HG03108 (cell line): ENCODE measurements around the gene LCN9.
"Not testable (repeated sequence)": the region's sequence is repeated elsewhere in the genome, so short reads cannot be mapped to it uniquely, and the experiment has no call there.

Experiments
- ATAC-seq: cut with Tn5 transposase; IDR thresholded peaks from one replicate; pipeline ENCODE4 v1.9.1; 2021; ENCODE audit warnings: moderate library complexity; ENCODE audit not compliant: unreplicated experiment

Gene LCN9

DNA sequence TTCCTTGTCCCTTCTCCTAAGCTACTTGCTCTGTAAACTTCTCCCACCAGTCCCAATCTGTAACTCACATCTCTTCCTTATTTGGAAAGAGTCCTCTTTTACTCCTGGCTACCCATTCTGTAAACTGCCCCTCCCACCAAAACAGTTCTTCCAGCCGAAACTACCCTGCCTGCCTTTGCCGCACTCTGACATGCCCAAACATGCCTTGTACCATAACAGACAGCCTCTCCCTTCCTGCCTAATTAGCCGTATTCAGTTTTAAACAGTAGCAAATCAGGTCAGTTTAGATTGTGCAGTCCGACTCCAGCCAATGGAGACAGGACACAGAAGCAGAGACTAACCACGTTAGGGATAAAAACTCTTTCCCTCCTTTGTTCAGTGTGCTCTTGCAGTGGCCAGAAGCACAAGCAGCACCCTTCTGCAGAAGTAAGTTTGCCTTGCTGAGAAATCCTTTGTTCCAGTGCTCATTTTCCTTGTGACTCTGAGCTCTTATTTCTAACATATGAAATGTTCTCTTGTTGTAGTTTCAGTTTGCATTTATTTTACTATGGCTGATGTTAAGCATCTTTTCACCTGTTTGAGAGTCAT lies 18.4 kb upstream of the LCN9 start:
- ATAC-seq, result no peak

DNA sequence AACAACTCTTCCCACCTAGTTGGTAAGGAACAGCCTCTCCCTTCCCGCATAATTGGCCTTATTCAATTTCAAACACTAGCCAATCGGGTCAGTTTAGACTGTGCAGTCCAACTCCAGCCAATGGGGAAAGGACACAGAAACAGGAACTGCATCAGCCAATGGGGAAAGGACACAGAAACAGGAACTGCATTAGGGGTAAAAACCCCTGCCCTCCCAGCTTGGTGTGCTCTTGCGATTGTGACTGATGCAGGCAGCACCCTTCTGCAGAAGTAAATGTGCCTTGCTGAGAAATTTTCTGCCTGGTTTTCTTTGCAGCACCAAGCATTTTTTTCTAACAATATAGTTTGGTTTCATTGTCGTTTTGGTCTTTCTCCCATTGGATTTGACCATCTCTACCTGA lies 15.2 kb upstream of the LCN9 start:
- ATAC-seq, result no peak

DNA sequence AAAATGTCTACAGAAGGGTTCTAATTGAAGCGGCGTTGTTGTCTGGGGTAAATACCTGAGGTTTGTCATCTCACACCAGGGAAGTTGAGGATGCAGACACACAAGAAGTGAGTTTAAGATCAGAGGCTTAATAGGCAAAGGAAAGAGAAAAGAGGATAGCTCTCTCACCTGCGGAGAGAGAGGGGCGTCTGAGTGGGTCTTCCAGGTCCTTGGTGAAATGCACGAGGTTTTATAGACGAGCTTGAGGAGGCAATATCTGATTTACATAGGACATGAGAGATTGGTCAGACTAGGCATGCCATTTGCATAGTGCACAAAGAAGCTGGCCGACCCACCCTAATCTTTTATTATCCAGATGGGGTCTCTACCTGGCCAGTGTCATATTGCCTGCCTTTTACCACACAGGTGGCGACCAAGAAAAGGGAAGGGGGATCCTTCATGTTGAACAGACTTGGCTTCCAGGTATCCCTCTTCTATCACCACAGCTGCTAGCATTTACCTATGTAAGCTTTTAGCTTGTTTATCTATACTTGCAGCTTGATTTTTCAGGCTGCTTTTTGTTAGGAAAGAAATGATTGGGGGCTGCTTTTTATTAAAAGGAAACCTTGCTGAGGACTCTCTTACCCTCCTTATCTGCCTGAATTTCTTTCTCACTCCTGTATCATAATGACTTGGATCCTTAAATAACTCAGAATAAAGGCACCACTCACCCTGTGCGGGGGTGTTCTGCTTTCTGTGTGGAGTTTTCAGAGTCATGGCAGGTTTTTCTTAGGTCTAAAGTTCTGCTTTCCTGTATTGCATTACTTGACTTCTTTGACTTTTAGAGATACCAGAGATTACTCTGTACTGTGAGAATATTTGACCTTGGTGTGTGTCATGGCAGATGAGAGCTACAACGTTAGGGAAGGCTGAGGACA lies 14.4 kb upstream of the LCN9 start:
- no peak for ATAC-seq

DNA sequence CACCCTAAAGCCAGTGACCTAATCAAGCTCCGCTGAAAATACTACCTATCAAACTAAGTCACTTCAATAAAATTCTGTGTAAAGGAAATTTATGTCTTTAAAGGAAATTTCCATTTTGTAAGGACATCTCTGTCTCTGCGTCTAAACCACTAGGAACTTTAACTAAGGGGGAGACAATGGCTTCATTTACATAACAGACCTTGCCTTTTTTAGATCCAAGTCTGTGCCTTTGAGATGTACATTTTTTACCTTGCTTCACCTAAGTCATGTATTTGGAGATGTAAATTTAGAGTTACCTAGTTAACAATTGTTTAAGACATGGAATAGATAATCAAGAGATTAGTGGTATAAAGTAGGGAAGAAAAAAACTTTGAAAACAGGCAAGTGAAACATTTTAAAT lies 13.6 kb upstream of the LCN9 start:
- no peak for ATAC-seq

DNA sequence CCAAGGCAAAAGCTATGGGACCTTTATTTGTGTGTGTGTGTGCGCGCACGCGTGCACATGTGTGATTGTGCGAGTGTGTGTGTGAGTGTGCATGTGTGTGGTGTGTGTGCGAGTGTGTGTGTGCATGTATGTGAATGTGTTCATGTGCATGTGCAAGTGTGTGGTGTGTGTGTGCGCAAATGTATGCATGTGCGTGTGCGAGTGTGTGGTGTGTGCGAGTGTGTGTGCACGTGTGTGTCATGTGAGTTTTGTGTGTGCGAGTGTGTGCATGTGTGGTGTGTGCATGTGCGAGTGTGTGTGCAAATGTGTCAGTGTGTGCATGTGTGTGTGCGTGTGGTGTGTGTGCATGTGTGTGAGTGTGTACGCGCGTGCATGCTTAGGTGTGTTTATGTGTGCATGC lies 12.7 kb upstream of the LCN9 start:
- ATAC-seq, result no peak

DNA sequence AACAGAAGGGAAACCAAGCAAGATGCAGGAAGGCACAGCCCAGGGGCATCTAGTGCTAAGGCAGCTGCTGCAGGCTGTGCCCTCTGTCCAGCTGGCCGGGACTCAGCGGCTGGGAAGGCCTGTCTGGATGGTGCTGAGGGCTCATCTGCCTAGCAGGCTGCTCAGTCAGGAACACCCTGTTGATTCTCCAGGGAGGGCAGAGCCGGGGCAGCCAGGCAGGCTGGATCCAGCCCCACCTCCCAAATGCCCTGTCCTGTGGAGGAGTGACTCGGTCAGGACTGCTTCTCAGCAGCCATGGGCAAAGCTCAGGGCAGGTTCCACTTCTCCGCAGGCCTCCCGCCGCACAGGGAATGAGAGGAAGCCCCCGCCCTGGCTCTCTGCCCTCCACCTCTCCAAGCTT lies 7.8 kb upstream of the LCN9 start:
- ATAC-seq, result no peak

DNA sequence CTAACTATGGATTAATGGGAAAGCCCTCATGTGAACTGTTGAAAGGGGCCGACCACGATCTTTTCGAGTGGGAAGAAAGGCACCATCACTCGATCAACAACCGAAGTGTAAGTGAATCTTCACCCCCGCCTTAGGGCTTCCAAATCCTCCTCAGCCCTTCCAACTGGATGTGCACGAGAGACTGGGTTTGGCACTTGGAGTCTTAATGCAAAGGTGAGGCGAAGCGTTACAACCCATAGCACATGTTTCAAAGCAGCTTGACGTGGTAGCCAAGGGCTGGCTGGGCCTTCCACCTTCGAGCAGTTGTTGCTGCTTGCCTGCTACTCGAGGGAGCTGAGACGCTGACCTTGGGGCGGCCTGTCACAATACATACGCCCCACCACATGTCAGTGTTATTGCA lies 5.7 kb upstream of the LCN9 start:
- ATAC-seq, result no peak

DNA sequence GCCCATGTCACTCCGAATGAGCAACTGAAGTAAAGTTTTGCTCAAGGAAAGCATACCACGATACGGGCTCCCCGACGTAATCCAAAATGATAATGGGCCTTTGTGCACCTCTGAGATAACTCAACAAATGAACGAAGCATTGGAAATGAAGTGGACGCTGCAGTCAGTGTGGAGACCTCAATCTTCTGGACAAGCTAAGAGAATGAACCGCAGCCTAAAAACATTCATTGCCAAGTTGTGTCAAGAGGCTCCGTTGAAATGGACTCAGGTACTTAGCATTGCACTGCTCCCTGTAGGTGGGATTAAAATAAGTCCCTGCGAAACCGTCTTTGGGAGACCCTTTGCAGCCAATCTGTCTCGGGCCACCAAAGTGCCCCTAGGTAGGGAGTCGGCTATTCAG lies 3.9 kb upstream of the LCN9 start:
- no peak for ATAC-seq

DNA sequence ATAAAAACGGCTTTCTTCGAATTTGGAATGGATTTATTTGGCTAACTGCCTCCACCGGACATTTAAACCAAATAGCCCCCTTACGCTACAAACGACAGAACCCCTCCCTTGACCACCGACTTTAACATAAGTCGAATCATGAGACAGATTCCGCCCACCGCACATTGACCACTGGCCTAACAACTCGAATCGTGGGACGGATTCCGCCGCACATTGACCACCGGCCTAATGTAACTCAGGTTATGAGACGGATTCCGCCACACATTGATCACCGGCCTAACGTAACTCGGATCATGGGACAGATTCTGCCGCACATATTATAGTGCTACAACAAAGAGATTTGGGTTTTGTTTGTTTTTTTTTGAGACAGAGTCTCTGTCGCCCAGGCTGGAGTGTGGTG lies 2.7 kb upstream of the LCN9 start:
- ATAC-seq, result no peak

DNA sequence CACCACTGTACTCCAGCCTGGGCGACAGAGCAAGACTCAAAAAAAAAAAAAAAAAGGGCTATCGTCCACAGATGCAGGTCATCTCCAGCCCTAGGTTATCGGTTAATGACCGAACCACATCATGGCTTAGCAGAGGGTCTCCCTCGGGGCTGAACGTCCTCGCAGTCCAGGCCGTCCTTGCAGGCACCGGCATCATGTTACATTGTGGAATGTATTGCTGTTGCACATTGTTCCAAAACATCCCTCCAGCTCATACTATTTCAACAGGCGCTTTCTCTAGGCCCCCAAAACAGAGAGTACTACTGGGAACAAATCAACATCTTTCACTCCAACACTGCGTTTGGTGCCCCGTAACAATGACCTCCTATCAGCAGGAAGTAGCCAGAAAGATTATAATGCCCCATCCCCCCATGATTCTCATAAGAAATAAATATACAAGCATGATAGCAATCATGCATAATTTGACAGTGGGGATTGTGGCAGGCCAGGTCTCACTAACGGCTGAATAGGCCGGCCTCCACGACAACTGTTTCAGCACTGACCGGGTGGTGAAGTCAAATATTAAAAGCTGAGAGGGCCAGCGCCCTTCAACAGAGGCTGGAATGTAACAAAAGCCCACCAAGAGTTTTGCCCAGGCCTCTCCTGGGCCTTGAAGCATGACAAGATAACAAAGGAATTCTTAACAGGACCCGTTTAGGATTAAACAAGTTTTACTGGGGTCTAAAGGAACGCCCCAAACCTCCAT lies 1.1 kb upstream of the LCN9 start:
- ATAC-seq, result no peak

DNA sequence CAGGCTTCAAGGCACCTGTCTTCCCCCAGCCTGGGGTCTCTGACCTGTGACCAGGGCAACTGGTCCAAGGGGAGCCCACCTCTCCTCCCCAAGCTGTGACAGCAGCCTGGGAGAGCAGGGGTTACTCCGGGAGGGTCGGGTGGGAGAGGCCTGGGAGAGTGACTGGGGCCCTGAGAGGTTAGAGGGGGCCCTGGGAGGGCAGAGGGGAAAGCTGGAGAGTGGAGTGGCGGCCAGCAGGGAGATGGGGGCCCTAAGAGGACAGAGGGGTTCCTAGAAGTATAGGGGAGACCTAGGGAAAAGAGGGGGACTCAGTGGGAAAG lies 302 bp downstream of the LCN9 start:
- ATAC-seq, result no peak

DNA sequence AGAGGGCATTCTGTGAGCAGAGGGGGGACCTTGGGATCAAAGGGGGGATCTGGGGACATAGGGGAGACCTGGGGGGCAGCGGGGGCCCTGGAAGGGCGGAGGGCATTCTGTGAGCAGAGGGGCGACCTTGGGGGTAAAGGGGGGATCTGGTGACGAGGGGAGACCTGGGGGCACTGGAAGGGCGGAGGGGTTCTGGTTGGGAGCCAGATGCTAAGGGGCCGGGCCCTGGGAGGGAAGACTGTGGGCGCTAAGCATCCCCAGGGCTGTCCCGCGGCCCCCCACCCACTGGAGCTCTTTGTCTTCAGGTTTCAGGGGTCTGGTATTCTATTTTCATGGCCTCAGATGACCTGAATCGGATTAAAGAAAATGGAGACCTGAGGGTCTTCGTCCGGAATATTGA lies 748 bp downstream of the LCN9 start:
- no peak for ATAC-seq

DNA sequence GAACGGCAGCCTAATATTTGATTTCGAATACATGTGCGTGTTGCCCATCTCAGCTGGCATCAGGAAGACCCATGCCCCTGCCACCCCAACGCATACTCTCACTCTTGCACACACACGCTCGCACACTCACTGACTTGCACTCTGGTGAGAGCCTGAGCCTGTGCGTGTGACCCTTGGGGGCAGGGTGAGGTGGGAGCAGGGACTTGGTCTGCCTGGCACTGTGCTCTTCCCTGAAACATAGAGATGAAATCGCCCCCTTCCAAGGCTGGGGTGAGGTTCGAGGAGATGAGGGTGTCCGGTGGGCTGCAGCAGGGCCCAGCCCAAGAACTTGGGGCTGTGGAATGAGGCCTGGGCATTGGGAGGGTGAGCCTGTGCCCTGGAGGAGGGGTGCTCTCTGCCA lies 1.2 kb downstream of the LCN9 start:
- ATAC-seq, result no peak

DNA sequence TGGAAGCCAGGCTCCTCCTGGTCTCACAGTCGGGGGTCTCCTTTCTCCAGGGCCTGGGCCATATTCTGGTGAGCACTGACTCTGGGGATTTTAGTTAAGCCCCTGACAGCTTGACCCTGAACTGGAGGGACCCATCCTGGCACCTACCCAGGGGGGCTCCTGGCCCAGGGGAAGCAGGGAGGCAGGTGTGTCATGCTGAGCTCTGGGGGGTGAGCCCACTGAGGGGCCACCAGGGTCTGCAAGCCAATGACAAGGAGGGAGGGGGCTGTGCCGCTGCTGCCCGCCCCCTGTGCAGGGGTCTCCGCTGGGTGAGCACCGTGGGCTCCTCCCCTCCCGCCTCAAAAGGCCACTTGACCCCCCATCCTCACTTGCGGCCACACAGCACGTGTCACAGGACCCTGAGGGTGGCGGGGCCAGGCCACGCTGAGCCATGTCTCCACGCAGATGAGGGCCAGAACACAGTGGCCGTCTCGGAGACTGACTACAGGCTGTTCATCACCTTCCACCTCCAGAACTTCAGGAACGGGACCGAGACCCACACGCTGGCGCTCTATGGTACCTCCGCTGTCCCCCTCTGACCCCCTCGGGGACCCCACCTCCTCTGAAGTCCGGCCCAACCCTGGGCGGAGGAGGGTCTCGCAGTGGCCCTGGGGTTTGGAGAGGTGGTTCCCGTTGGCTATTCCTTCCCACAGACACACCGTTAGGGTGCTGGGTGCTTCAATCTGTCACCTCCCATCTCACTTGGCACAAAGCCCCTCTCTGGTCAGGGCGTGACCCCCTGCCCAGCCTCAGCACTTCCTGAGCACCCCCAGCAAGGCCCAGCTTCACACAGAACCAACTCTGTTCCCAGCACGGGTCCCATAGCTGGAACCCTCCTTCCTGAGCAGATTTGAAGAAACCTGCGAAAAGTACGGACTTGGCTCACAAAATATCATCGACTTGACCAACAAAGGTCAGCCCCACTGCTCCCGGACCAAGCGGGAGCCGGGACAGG lies 2.0 kb downstream of the LCN9 start:
- ATAC-seq, result no peak

DNA sequence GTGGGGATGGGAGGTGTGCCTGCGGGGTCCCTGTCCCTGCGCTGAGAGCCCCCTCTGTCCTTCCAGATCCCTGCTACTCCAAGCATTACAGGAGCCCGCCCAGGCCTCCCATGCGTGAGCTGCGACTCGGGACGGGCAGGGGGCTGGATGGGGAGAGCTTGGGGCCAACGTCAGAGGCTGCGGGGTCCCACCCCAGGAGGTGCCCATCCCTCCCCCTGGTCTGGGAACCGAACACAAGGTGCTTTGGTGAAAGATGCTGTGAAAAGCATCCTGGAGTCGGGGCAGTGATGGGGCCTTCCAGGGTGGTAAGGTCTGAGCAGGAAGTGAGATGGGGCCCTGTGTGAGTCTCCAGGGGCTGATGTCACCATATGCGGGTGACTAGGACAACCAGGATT lies 2.7 kb downstream of the LCN9 start:
- no peak for ATAC-seq

DNA sequence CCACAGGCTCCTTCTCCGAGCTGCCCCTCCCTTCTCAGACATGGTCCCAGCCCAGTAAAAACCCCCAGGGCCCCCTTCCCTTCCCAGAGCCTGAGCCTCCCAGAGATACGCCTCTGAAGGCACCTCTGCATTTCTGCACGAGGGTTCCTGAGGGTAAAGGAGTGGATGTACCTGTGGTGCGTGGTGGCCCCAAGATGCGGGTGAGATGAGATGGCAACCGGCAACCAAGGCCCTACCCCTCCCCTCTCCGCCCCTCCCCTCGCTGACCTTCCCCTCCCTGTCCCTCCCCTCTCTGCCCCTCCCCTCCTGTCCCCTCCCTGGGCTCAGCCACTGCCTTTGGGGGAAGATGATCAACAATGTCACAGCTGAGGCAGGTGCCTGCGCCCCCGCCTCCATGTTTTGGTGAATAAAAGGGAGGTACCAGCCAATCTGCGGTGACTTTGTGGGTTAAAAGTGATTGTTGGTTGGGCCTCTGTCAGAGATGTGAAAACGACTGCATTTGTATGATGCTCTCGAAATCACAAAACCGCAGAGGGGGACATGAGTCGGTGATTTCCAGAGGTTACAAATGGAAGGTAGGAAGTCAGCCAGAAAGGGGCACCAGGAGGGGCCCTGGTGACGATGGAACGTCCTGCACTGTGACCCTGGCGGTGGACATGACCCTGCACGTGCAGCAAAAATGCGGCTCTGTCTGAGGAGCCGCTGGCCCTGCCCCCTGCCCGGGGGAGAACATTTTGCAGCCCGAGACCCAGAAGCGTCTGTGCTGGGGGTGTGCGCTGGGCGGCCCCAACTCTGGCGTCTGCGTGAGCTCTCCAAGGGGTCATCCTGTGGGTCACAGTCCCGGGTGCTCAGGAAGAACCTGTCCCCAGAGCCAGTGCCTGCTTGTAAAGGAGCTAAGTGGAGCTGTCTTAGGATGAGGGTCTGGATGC lies 3.7 kb downstream of the LCN9 start:
- ATAC-seq, result no peak

DNA sequence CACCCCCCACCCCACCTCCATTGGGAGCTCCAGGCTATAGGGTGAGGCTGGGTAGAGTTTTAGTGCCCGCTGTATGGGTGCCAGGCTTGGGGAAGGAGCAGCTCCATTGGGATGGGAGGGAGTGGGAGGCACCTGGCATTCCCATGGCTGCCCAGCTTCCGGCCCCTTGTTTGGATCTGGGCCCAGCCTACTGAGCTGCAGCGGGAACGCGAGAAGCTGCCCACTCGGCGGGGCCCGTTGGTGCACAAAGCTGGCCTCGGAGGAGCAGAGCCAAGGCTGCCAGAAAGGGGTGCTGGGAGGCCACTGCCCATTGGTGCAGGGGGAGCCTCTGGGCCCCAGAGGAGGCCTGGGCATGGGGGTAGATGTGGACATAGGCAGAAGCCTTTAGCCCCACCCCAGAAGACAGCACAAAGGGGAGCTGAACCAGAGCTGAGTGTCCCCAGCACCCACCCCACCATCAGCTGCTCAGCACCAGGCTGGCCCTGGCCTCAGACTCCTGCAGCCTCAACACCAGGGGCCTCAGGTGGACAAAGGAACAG lies 4.4 kb downstream of the LCN9 start:
- ATAC-seq, result no peak

DNA sequence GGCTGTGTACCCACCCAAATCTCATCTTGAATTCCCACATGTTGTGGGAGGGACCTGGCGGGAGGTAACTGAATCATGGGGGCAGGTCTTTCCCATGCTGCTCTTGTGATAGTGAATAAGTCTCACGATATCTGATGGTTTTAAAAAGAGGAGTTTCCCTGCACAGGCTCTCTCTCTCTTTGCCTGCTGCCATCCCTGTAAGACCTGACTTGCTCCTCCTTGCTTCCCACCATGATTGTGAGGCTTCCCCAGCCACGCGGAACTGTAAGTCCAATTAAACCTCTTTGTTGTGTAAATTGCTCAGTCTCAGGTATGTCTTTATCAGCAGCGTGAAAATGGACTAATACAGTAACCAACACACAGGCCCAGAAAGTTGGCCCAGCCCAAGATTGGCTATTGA lies 5.9 kb downstream of the LCN9 start:
- ATAC-seq, result not testable (repeated sequence)

DNA sequence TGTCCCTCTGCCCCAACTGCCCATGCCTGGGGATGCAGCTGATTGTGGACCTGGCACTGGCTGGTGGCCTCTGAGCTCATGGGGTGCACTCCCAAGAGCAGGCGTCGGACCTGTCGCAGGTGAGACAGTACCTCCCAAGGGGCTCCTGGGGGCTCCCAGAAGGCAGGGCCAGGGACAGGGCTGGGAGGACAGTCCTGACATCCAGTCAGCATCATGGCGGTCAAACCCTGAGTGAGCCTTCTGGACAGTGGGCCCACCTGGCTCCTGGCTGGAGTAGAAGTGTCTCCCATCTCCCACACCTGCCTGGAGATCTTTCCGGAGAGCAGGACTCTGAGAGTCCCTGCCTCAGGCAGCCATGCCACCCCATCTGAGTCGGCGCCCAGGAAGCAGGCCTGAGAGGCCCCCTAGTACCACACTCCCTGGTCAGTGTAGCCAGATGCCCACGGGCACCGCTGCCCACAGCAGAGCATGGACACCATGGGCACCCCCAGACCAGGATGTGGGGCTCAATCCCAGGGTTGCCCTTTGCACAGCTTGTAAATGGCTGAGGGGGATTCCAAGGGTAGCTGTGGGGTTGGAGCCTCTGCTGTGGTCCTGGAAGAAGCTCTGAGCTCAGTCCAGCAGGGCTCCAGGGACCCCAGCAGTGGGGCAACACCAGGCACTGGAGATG lies 6.6 kb downstream of the LCN9 start:
- ATAC-seq, result no peak
